Measurements from ENCODE around the gene FUT6.

GRCh38 chr19:5865772-5866171 is 26.3 kb upstream of the FUT6 start:
- TF ChIP-seq CTCF (IDR thresholded peaks at IDR 0.05) (no peak), POLR2AphosphoS5 (IDR thresholded peaks at IDR 0.05) (no peak), POLR2A (IDR thresholded peaks at IDR 0.05; ENCODE audit: low read depth) (no peak), EP300 (IDR thresholded peaks at IDR 0.05) (no peak)

Data from esophagus muscularis mucosa (tissue), 4 donors.